NCI-H146 treated with DMSO at 0.1 percent for 48 hours (cell line): ENCODE data around the gene CCDC112.
"Not testable (repeated sequence)": the region's sequence is repeated elsewhere in the genome, so short reads cannot be mapped to it uniquely, and the experiment has no call there.

ENCODE experiments used
- DNase-seq: peaks from one replicate; lab custom pipeline; 2025; ENCODE audit not compliant: unreplicated experiment; lab: John Stamatoyannopoulos, UW

CCDC112 gene

GRCh38 chr5:115262321-115263077 lies 34.0 kb downstream of the CCDC112 start, which contains the start of gene PGGT1B:
TSS of gene PGGT1B (minus strand) at chr5:115262877. CDS start at chr5:115262851, 26 bp downstream.
- peak; percentile 82 for DNase-seq

GRCh38 chr5:115262011-115262320 lies 34.5 kb downstream of the CCDC112 start:
- no peak for DNase-seq

- DNase-seq: no peak
Observed at GRCh38 chr5:115260248-115260647, 36.2 kb downstream of the CCDC112 start.

GRCh38 chr5:115257981-115258380 lies 38.5 kb downstream of the CCDC112 start:
- DNase-seq: no peak

GRCh38 chr5:115249379-115249778 lies 47.1 kb downstream of the CCDC112 start:
- not testable (repeated sequence) for DNase-seq

- peak; percentile 67 for DNase-seq
Observed at GRCh38 chr5:115246361-115246991, 50.0 kb downstream of the CCDC112 start.

- no peak for DNase-seq
Observed at GRCh38 chr5:115243412-115243811, 53.0 kb downstream of the CCDC112 start.

- no peak for DNase-seq
Observed at GRCh38 chr5:115241881-115242642, 54.4 kb downstream of the CCDC112 start.

GRCh38 chr5:115237066-115237465 lies 59.4 kb downstream of the CCDC112 start:
- no peak for DNase-seq

- no peak for DNase-seq
Observed at GRCh38 chr5:115236599-115236998, 59.9 kb downstream of the CCDC112 start.

GRCh38 chr5:115231598-115231997 lies 64.9 kb downstream of the CCDC112 start:
- no peak for DNase-seq

- no peak for DNase-seq
Observed at GRCh38 chr5:115229606-115230005, 66.8 kb downstream of the CCDC112 start.

- no peak for DNase-seq
Observed at GRCh38 chr5:115227281-115227680, 69.2 kb downstream of the CCDC112 start.
